Measurements from ENCODE around the gene BCAR1.
"Not testable (repeated sequence)": the region's sequence is repeated elsewhere in the genome, so short reads cannot be mapped to it uniquely, and the experiment has no call there.

Gene BCAR1

GRCh38 chr16:75225092-75225491, 26.3 kb downstream of the BCAR1 start:
- Histone ChIP-seq H3K36me3 (ENCODE audit: insufficient read depth, low read length) (peaks cover 9% of the 10 kb centered on the region), H3K27ac (ENCODE audit: low read depth, low read length) (no peak overlapping the region), H3K9me3 (ENCODE audit: low read length) (no peaks in the 10 kb centered on the region), H3K4me3 (ENCODE audit: low read depth in 1 of 2, low read length in 2 of 2) (no peak overlapping the region), H3K4me1 (ENCODE audit: insufficient read depth, low read length) (no peaks in the 10 kb centered on the region), H3K27me3 (ENCODE audit: control insufficient read depth in 1 of 2, insufficient read depth in 2 of 2, low read length in 2 of 2) (peaks cover 0 to 10% of the 10 kb centered on the region in 2 donors), H3K9ac (ENCODE audit: low read length) (no peak overlapping the region)

- Histone ChIP-seq H3K4me1 (ENCODE audit: insufficient read depth, low read length) (no peaks in the 10 kb centered on the region), H3K27ac (ENCODE audit: low read depth, low read length) (no peak overlapping the region)
Measured at GRCh38 chr16:75224306-75225082, 26.9 kb downstream of the BCAR1 start.

GRCh38 chr16:75223129-75223528, 28.3 kb downstream of the BCAR1 start:
- H3K4me3 ChIP-seq (ENCODE audit: low read depth in 1 of 2, low read length in 2 of 2); H3K9me3 ChIP-seq (ENCODE audit: low read length); H3K9ac ChIP-seq (ENCODE audit: low read length); H3K27me3 ChIP-seq (ENCODE audit: control insufficient read depth in 1 of 2, insufficient read depth in 2 of 2, low read length in 2 of 2); H3K36me3 ChIP-seq (ENCODE audit: insufficient read depth, low read length); H3K27ac ChIP-seq (ENCODE audit: low read depth, low read length); H3K4me1 ChIP-seq (ENCODE audit: insufficient read depth, low read length): not testable (repeated sequence)

More at GRCh38 chr16:75224306-75225082, 26.9 kb downstream of the BCAR1 start:
- H3K9me3 ChIP-seq (ENCODE audit: low read length), result no peaks in the 10 kb centered on the region
- H3K27me3 ChIP-seq (ENCODE audit: control insufficient read depth in 1 of 2, insufficient read depth in 2 of 2, low read length in 2 of 2), result peaks cover 0 to 10% of the 10 kb centered on the region in 2 donors
- no peak overlapping the region for H3K4me3 ChIP-seq (ENCODE audit: low read depth in 1 of 2, low read length in 2 of 2)
- H3K36me3 ChIP-seq (ENCODE audit: insufficient read depth, low read length), result peaks cover 8% of the 10 kb centered on the region
- no peak overlapping the region for H3K9ac ChIP-seq (ENCODE audit: low read length)

GRCh38 chr16:75222271-75222783, 29.1 kb downstream of the BCAR1 start:
- Histone ChIP-seq H3K9ac (ENCODE audit: low read length) (no peak overlapping the region), H3K4me3 (ENCODE audit: low read depth in 1 of 2, low read length in 2 of 2) (no peak overlapping the region), H3K27ac (ENCODE audit: low read depth, low read length) (no peak overlapping the region)

GRCh38 chr16:75219838-75220237, 31.6 kb downstream of the BCAR1 start:
- H3K4me1 ChIP-seq (ENCODE audit: insufficient read depth, low read length), result no peaks in the 10 kb centered on the region
- H3K4me3 ChIP-seq (ENCODE audit: low read depth in 1 of 2, low read length in 2 of 2), result no peak overlapping the region
- peaks cover 0 to 6% of the 10 kb centered on the region in 2 donors for H3K27me3 ChIP-seq (ENCODE audit: control insufficient read depth in 1 of 2, insufficient read depth in 2 of 2, low read length in 2 of 2)
- no peak overlapping the region for H3K9ac ChIP-seq (ENCODE audit: low read length)
- no peaks in the 10 kb centered on the region for H3K36me3 ChIP-seq (ENCODE audit: insufficient read depth, low read length)
- H3K9me3 ChIP-seq (ENCODE audit: low read length), result no peaks in the 10 kb centered on the region
- no peak overlapping the region for H3K27ac ChIP-seq (ENCODE audit: low read depth, low read length)

More at GRCh38 chr16:75222271-75222783, 29.1 kb downstream of the BCAR1 start:
- Histone ChIP-seq H3K36me3 (ENCODE audit: insufficient read depth, low read length) (no peaks in the 10 kb centered on the region), H3K9me3 (ENCODE audit: low read length) (no peaks in the 10 kb centered on the region), H3K27me3 (ENCODE audit: control insufficient read depth in 1 of 2, insufficient read depth in 2 of 2, low read length in 2 of 2) (peaks cover 0 to 10% of the 10 kb centered on the region in 2 donors), H3K4me1 (ENCODE audit: insufficient read depth, low read length) (no peaks in the 10 kb centered on the region)

- Histone ChIP-seq H3K4me3 (ENCODE audit: low read depth in 1 of 2, low read length in 2 of 2) (no peak overlapping the region), H3K9me3 (ENCODE audit: low read length) (no peaks in the 10 kb centered on the region), H3K27ac (ENCODE audit: low read depth, low read length) (no peak overlapping the region), H3K27me3 (ENCODE audit: control insufficient read depth in 1 of 2, insufficient read depth in 2 of 2, low read length in 2 of 2) (no peaks in the 10 kb centered on the region), H3K9ac (ENCODE audit: low read length) (no peak overlapping the region), H3K36me3 (ENCODE audit: insufficient read depth, low read length) (no peaks in the 10 kb centered on the region), H3K4me1 (ENCODE audit: insufficient read depth, low read length) (no peaks in the 10 kb centered on the region)
Measured at GRCh38 chr16:75219088-75219487, 32.3 kb downstream of the BCAR1 start.

- H3K27me3 ChIP-seq (ENCODE audit: control insufficient read depth in 1 of 2, insufficient read depth in 2 of 2, low read length in 2 of 2), result no peaks in the 10 kb centered on the region
- no peak within 1 kb of the TSS for H3K9ac ChIP-seq (ENCODE audit: low read length)
- H3K4me3 ChIP-seq (ENCODE audit: low read depth in 1 of 2, low read length in 2 of 2), result no peak within 1 kb of the TSS
- H3K36me3 ChIP-seq (ENCODE audit: insufficient read depth, low read length), result no peaks in the 10 kb centered on the region
- H3K27ac ChIP-seq (ENCODE audit: low read depth, low read length), result no peak within 1 kb of the TSS
- no peaks in the 10 kb centered on the region for H3K4me1 ChIP-seq (ENCODE audit: insufficient read depth, low read length)
- no peaks in the 10 kb centered on the region for H3K9me3 ChIP-seq (ENCODE audit: low read length)
Measured at GRCh38 chr16:75218256-75219076, 33.0 kb downstream of the BCAR1 start, which contains the start of gene CTRB1. TSS of gene CTRB1 (plus strand) at chr16:75218988. CDS start at chr16:75219008, 20 bp downstream.

GRCh38 chr16:75217389-75217851, 34.0 kb downstream of the BCAR1 start:
- Histone ChIP-seq H3K27me3 (ENCODE audit: control insufficient read depth in 1 of 2, insufficient read depth in 2 of 2, low read length in 2 of 2) (no peaks in the 10 kb centered on the region), H3K36me3 (ENCODE audit: insufficient read depth, low read length) (no peaks in the 10 kb centered on the region), H3K9me3 (ENCODE audit: low read length) (no peaks in the 10 kb centered on the region), H3K9ac (ENCODE audit: low read length) (no peak overlapping the region), H3K27ac (ENCODE audit: low read depth, low read length) (no peak overlapping the region), H3K4me1 (ENCODE audit: insufficient read depth, low read length) (no peaks in the 10 kb centered on the region), H3K4me3 (ENCODE audit: low read depth in 1 of 2, low read length in 2 of 2) (no peak overlapping the region)

- no peak overlapping the region for H3K27ac ChIP-seq (ENCODE audit: low read depth, low read length)
- no peaks in the 10 kb centered on the region for H3K36me3 ChIP-seq (ENCODE audit: insufficient read depth, low read length)
- H3K4me1 ChIP-seq (ENCODE audit: insufficient read depth, low read length), result no peaks in the 10 kb centered on the region
- H3K27me3 ChIP-seq (ENCODE audit: control insufficient read depth in 1 of 2, insufficient read depth in 2 of 2, low read length in 2 of 2), result no peaks in the 10 kb centered on the region
- no peak overlapping the region for H3K4me3 ChIP-seq (ENCODE audit: low read depth in 1 of 2, low read length in 2 of 2)
- no peak overlapping the region for H3K9ac ChIP-seq (ENCODE audit: low read length)
- H3K9me3 ChIP-seq (ENCODE audit: low read length), result no peaks in the 10 kb centered on the region
Measured at GRCh38 chr16:75216576-75216975, 34.8 kb downstream of the BCAR1 start.

GRCh38 chr16:75216127-75216526, 35.3 kb downstream of the BCAR1 start:
- Histone ChIP-seq H3K4me3 (ENCODE audit: low read depth in 1 of 2, low read length in 2 of 2) (no peak overlapping the region), H3K27me3 (ENCODE audit: control insufficient read depth in 1 of 2, insufficient read depth in 2 of 2, low read length in 2 of 2) (no peaks in the 10 kb centered on the region), H3K9me3 (ENCODE audit: low read length) (no peaks in the 10 kb centered on the region), H3K9ac (ENCODE audit: low read length) (no peak overlapping the region), H3K27ac (ENCODE audit: low read depth, low read length) (no peak overlapping the region), H3K4me1 (ENCODE audit: insufficient read depth, low read length) (no peaks in the 10 kb centered on the region), H3K36me3 (ENCODE audit: insufficient read depth, low read length) (no peaks in the 10 kb centered on the region)

- not testable (repeated sequence) for H3K4me1 ChIP-seq (ENCODE audit: insufficient read depth, low read length); H3K9me3 ChIP-seq (ENCODE audit: low read length); H3K9ac ChIP-seq (ENCODE audit: low read length)
Measured at GRCh38 chr16:75211286-75211685, 40.1 kb downstream of the BCAR1 start.

More at GRCh38 chr16:75211286-75211685, 40.1 kb downstream of the BCAR1 start:
- H3K27me3 ChIP-seq (ENCODE audit: control insufficient read depth in 1 of 2, insufficient read depth in 2 of 2, low read length in 2 of 2); H3K4me3 ChIP-seq (ENCODE audit: low read depth in 1 of 2, low read length in 2 of 2); H3K27ac ChIP-seq (ENCODE audit: low read depth, low read length); H3K36me3 ChIP-seq (ENCODE audit: insufficient read depth, low read length): not testable (repeated sequence)
